Inflammatory macrophage (primary cell): ENCODE data around the gene RAB40A.
A peak's percentile ranks its signal among the peaks of the same experiment; 100 is the strongest.

ENCODE experiments used
- DNase-seq, 2 donors: peaks; one replicate each; pipeline ENCODE4 v3.0.0-alpha.2; 2020 to 2022
- total RNA-seq, 18 experiments: gene quantifications; one replicate each; lab custom pipeline; 2026; ENCODE audit warnings: mixed read lengths in 6 of 18, inconsistent platforms in 2 of 18; lab: John Stamatoyannopoulos, UW

The RAB40A gene
- 0 to 0.25 (median 0.04) reads per million in 18 experiments for total RNA-seq

- no peak for DNase-seq
Observed at GRCh38 chrX:103519389-103519788, at the start of gene RAB40A. Gene RAB40A, minus strand, starts transcription at chrX:103519489. Its CDS starts 18,733 bp downstream, at chrX:103500756.

- no peak for DNase-seq
Observed at GRCh38 chrX:103565752-103566151, 46.5 kb upstream of the RAB40A start.

GRCh38 chrX:103565197-103565596 is 45.9 kb upstream of the RAB40A start:
- DNase-seq: no peak

GRCh38 chrX:103562801-103563200 is 43.5 kb upstream of the RAB40A start:
- DNase-seq: no peak

- DNase-seq: no peak
Observed at GRCh38 chrX:103560256-103560655, 41.0 kb upstream of the RAB40A start.

GRCh38 chrX:103556963-103557612 is 37.8 kb upstream of the RAB40A start:
- no peak for DNase-seq

- DNase-seq: peak; percentile 47 to 57
Observed at GRCh38 chrX:103554687-103555424, 35.6 kb upstream of the RAB40A start.

GRCh38 chrX:103552236-103552635 is 32.9 kb upstream of the RAB40A start:
- DNase-seq: no peak

- no peak for DNase-seq
Observed at GRCh38 chrX:103550415-103551051, 31.2 kb upstream of the RAB40A start.

GRCh38 chrX:103549916-103550315 is 30.6 kb upstream of the RAB40A start:
- no peak for DNase-seq

GRCh38 chrX:103540145-103540544 is 20.9 kb upstream of the RAB40A start:
- no peak for DNase-seq

- DNase-seq: no peak
Observed at GRCh38 chrX:103539695-103540094, 20.4 kb upstream of the RAB40A start.

- no peak for DNase-seq
Observed at GRCh38 chrX:103538728-103539127, 19.4 kb upstream of the RAB40A start.

- DNase-seq: no peak
Observed at GRCh38 chrX:103537871-103538387, 18.6 kb upstream of the RAB40A start.

GRCh38 chrX:103536732-103537131 is 17.4 kb upstream of the RAB40A start:
- no peak for DNase-seq

GRCh38 chrX:103536071-103536470 is 16.8 kb upstream of the RAB40A start:
- no peak for DNase-seq

GRCh38 chrX:103535206-103535605 is 15.9 kb upstream of the RAB40A start:
- DNase-seq: no peak

GRCh38 chrX:103533511-103534216 is 14.4 kb upstream of the RAB40A start:
- peak; percentile 67 to 71 for DNase-seq

GRCh38 chrX:103531002-103531401 is 11.7 kb upstream of the RAB40A start:
- DNase-seq: no peak

GRCh38 chrX:103530545-103530944 is 11.3 kb upstream of the RAB40A start:
- DNase-seq: no peak

- no peak for DNase-seq
Observed at GRCh38 chrX:103529550-103529949, 10.3 kb upstream of the RAB40A start.

- DNase-seq: no peak
Observed at GRCh38 chrX:103524747-103525146, 5.5 kb upstream of the RAB40A start.

GRCh38 chrX:103523605-103524004 is 4.3 kb upstream of the RAB40A start:
- DNase-seq: no peak
